ENCODE measurements around the gene PKNOX2. TPM values are rescaled to one million over a fixed set of nuclear protein-coding genes. Genes with fewer than 3 reads are reported as not detected.

Gene PKNOX2
- total RNA-seq, 1 donor from 2014 or later = 3.4 TPM

GRCh38 chr11:125388611-125389010 is 224.1 kb downstream of the PKNOX2 start:
- intact Hi-C loops (cut with DNase I) = no loop called here

GRCh38 chr11:125389339-125390166 is 225.0 kb downstream of the PKNOX2 start:
- no peaks in the 10 kb centered on the region for H3K27me3 ChIP-seq
- intact Hi-C loops (cut with DNase I) = no loop called here
- no peaks in the 10 kb centered on the region for H3K36me3 ChIP-seq
- no peak for TF ChIP-seq POLR2A (IDR thresholded peaks at IDR 0.05)
- TF ChIP-seq POLR2AphosphoS5 (IDR thresholded peaks at IDR 0.05; ENCODE audit: insufficient read depth in 1 of 2, low read depth in 1 of 2) = peak in 1 of 2 donors; percentile 39
- TF ChIP-seq, protein P1, sequence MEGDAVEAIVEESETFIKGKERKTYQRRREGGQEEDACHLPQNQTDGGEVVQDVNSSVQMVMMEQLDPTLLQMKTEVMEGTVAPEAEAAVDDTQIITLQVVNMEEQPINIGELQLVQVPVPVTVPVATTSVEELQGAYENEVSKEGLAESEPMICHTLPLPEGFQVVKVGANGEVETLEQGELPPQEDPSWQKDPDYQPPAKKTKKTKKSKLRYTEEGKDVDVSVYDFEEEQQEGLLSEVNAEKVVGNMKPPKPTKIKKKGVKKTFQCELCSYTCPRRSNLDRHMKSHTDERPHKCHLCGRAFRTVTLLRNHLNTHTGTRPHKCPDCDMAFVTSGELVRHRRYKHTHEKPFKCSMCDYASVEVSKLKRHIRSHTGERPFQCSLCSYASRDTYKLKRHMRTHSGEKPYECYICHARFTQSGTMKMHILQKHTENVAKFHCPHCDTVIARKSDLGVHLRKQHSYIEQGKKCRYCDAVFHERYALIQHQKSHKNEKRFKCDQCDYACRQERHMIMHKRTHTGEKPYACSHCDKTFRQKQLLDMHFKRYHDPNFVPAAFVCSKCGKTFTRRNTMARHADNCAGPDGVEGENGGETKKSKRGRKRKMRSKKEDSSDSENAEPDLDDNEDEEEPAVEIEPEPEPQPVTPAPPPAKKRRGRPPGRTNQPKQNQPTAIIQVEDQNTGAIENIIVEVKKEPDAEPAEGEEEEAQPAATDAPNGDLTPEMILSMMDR (IDR thresholded peaks at IDR 0.05) = no peak
- H3K27ac ChIP-seq = peak overlapping the region; percentile 59
- DNase-seq (ENCODE audit: extremely low spot score in 2 of 2) = no peak
- H3K9me3 ChIP-seq = no peaks in the 10 kb centered on the region
- H3K4me3 ChIP-seq = no peak overlapping the region
- peaks cover 21% of the 10 kb centered on the region for H3K4me1 ChIP-seq

More at GRCh38 chr11:125388611-125389010, 224.1 kb downstream of the PKNOX2 start:
- TF ChIP-seq, protein P1 (IDR thresholded peaks at IDR 0.05) = no peak
- TF ChIP-seq POLR2AphosphoS5 (IDR thresholded peaks at IDR 0.05; ENCODE audit: insufficient read depth in 1 of 2, low read depth in 1 of 2) (no peak), POLR2A (IDR thresholded peaks at IDR 0.05) (no peak)
- Histone ChIP-seq H3K4me3 (no peak overlapping the region), H3K27me3 (no peaks in the 10 kb centered on the region), H3K36me3 (no peaks in the 10 kb centered on the region), H3K9me3 (no peaks in the 10 kb centered on the region), H3K4me1 (peaks cover 21% of the 10 kb centered on the region), H3K27ac (no peak overlapping the region)
- no peak for DNase-seq (ENCODE audit: extremely low spot score in 2 of 2)

DNA sequence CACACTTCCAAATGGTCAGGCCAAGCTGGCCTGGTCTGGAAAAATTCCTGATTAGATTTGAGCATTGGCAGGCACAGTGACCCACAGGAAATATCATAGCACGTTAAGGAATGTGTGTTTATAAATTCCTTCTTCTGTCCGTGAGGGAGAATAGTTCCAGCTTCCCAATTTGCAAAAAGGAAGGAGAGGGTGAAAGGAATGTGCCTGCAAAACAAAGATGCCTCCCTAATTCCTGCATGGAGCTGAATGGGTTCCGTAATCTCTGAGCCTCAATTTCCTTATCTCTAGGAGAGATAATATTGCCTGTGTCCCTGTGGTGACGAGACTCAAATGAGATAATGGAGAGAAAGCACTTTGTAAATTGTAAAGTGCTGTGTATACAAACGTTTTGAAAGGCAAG is 226.4 kb downstream of the PKNOX2 start:
- Histone ChIP-seq H3K4me1 (peaks cover 21% of the 10 kb centered on the region), H3K27me3 (no peaks in the 10 kb centered on the region), H3K9me3 (no peaks in the 10 kb centered on the region), H3K27ac (no peak overlapping the region), H3K4me3 (no peak overlapping the region), H3K36me3 (no peaks in the 10 kb centered on the region)
- TF ChIP-seq, protein P1 (IDR thresholded peaks at IDR 0.05) = no peak
- TF ChIP-seq POLR2AphosphoS5 (IDR thresholded peaks at IDR 0.05; ENCODE audit: insufficient read depth in 1 of 2, low read depth in 1 of 2) = no peak
- no peak for TF ChIP-seq POLR2A (IDR thresholded peaks at IDR 0.05)
- no peak for DNase-seq (ENCODE audit: extremely low spot score in 2 of 2)
- intact Hi-C loops (cut with DNase I) = no loop called here

DNA sequence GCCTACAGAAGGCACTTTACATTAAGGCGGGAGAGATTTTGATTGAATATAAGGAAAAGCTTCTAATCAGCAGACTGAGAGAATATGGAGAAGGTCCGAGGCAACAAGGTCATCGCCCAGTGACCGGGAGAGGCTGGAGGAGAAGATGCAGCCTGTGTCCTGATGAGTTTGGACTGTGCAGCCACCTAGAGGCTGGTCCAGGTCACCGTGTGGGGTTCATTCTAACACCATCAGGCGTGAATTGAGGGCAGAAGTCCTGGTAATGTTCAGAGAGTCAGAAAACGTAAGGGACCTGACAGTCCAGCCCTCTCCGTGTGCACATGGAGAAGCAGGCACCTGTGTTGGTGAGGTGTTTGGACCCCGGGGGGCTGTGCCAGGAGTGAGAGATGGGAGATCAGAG is 228.8 kb downstream of the PKNOX2 start:
- no peak for DNase-seq (ENCODE audit: extremely low spot score in 2 of 2)
- Histone ChIP-seq H3K4me3 (no peak overlapping the region), H3K27me3 (no peaks in the 10 kb centered on the region), H3K36me3 (no peaks in the 10 kb centered on the region), H3K4me1 (peaks cover 16% of the 10 kb centered on the region), H3K27ac (no peak overlapping the region), H3K9me3 (no peaks in the 10 kb centered on the region)
- intact Hi-C loops (cut with DNase I) = no loop called here
- TF ChIP-seq POLR2AphosphoS5 (IDR thresholded peaks at IDR 0.05; ENCODE audit: insufficient read depth in 1 of 2, low read depth in 1 of 2) (no peak), POLR2A (IDR thresholded peaks at IDR 0.05) (no peak)
- TF ChIP-seq, protein P1 (IDR thresholded peaks at IDR 0.05) = no peak

DNA sequence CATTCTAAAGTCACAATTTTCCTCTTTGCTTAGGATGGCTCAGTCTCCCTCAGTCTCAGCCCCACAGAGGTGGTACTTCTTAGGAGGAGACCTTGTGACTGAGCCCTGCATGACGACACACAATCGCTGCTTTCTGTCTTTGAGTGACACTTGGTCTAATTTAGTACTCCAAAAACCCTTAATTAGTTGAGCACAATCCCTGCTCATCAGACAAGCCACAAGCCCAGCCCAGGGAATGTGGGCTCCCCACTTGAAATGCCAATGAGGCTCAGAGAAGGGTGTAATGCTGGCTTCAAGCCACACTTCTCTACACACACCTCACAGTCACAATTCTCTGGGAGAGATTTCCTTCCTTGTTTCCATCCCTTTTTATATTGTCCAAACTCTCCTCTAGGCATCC is 229.7 kb downstream of the PKNOX2 start:
- intact Hi-C loops (cut with DNase I) = no loop called here
- DNase-seq (ENCODE audit: extremely low spot score in 2 of 2) = no peak

More for the DNA sequence above, 229.7 kb downstream of the PKNOX2 start:
- H3K4me1 ChIP-seq = peaks cover 16% of the 10 kb centered on the region
- H3K9me3 ChIP-seq = no peaks in the 10 kb centered on the region
- H3K27me3 ChIP-seq = no peaks in the 10 kb centered on the region
- TF ChIP-seq, protein P1 (IDR thresholded peaks at IDR 0.05) = no peak
- TF ChIP-seq POLR2AphosphoS5 (IDR thresholded peaks at IDR 0.05; ENCODE audit: insufficient read depth in 1 of 2, low read depth in 1 of 2) (no peak), POLR2A (IDR thresholded peaks at IDR 0.05) (no peak)
- H3K27ac ChIP-seq = no peak overlapping the region
- H3K4me3 ChIP-seq = no peak overlapping the region
- H3K36me3 ChIP-seq = no peaks in the 10 kb centered on the region

Data from vagina (tissue), 2 donors.